Measurements from ENCODE around the gene FCGR1A. TPM values are rescaled to one million over a fixed set of nuclear protein-coding genes. Genes with fewer than 3 reads are reported as not detected.
"Not testable (repeated sequence)": the region's sequence is repeated elsewhere in the genome, so short reads cannot be mapped to it uniquely, and the experiment has no call there.

The FCGR1A gene
- total RNA-seq, 1 donor from 2014 or later = not detected

DNA sequence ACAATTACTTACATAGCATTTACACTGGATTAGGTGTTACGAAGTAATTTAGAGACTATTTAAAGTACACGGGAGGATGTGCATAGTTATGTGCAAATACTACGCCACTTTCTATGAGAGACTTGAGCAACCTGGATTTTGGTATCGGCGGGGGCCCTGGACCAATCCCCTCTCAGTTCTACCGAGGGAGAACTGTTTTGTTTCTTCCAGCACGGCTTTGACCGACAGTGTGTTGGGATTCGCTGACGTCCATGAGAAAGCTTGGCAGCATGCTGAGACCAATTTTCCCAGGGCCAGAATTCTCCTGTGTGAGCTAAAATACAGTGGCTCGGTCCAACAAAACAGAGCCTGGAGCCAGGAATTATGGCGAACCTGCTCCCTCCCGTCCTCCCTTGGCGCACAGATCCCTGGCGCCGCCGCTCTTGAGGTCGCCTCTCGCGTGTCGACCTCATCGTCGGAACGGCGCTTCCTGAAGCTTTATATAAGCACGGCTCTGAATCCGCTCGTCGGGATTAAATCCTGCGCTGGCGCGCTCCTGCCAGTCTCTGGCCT, 49.3 kb downstream of the FCGR1A start:
- not testable (repeated sequence) for DNase-seq (ENCODE audit: low read depth)

DNA sequence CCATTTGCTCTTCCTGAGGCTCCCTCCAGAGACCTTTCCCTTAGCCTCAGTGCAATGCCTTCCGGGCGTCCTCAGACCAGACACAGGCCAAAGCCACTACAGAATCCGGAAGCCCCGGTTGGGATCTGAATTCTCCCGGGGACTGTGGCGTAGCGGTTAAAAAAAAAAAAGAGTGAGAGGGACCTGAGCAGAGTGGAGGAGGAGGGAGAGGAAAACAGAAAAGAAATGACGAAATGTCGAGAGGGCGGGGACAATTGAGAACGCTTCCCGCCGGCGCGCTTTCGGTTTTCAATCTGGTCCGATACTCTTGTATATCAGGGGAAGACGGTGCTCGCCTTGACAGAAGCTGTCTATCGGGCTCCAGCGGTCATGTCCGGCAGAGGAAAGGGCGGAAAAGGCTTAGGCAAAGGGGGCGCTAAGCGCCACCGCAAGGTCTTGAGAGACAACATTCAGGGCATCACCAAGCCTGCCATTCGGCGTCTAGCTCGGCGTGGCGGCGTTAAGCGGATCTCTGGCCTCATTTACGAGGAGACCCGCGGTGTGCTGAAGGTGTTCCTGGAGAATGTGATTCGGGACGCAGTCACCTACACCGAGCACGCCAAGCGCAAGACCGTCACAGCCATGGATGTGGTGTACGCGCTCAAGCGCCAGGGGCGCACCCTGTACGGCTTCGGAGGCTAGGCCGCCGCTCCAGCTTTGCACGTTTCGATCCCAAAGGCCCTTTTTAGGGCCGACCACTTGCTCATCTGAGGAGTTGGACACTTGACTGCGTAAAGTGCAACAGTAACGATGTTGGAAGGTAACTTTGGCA, 50.0 kb downstream of the FCGR1A start:
- not testable (repeated sequence) for DNase-seq (ENCODE audit: low read depth)

DNA sequence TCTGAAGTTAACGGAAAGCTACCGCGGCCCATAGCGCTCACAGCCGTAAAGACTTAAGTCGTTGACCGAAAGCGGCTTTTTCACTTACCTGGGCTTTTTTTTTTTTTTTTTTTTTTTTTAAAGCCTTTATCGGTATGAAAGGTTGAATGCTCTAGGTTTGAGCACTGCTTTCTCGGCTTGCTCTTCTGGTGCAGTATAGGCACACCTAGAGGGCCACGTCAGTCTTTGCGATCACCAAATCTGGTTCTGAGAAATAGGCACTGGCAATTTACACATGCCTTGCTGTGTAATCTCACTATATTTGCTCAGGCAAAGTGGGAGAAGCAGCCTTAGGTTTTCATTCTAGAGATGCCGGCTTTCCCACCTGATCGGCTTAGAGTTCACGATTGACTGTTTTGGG, 50.6 kb downstream of the FCGR1A start:
- not testable (repeated sequence) for DNase-seq (ENCODE audit: low read depth)

DNA sequence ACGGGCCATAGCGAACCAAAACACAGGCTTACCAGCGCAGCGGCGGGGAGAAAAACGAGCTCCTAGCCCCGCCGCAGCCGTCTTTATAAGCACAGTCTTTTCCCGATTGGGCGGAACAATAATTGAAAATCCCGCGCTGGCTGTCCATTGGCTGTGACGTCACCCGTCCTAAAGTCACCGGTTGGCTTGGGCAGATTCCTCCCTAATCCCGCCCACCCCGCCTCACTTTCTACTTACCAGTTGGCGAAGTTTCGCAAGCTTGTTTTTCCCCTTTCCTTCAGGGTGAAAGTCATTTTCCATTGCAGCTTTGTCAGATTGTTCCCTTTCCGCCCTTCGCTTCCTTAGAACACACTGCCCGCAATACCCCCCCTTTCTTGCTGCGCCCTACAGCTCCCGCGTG, 58.7 kb downstream of the FCGR1A start:
- DNase-seq (ENCODE audit: low read depth) = not testable (repeated sequence)

Other genes with a start within 250 kb of the FCGR1A start
- gene PPIAL4C, start 198.8 kb upstream of the FCGR1A start, total RNA-seq = not detected in 2 replicates
- 12.5 and 20.2 TPM in 2 replicates for gene BOLA1, start 116.9 kb downstream of the FCGR1A start, total RNA-seq
- gene SV2A, start 135.2 kb downstream of the FCGR1A start, total RNA-seq = 3.0 and 4.0 TPM in 2 replicates
- gene SF3B4, start 145.1 kb downstream of the FCGR1A start, total RNA-seq = 11.0 and 11.8 TPM in 2 replicates
- 2.3 and 2.4 TPM in 2 replicates for gene MTMR11, start 154.2 kb downstream of the FCGR1A start, total RNA-seq
- gene OTUD7B, start 228.0 kb downstream of the FCGR1A start, total RNA-seq = 13.4 and 14.9 TPM in 2 replicates

Data from myocyte (in vitro differentiated cells).